ENCODE measurements around the gene TTC3.

The TTC3 gene

GRCh38 chr21:37155186-37155585 is 82.1 kb downstream of the TTC3 start:
- DNase-seq, result no peak

- DNase-seq, result no peak
Measured at GRCh38 chr21:37157938-37158337, 84.9 kb downstream of the TTC3 start.

- DNase-seq, result no peak
Measured at GRCh38 chr21:37159053-37159776, 86.2 kb downstream of the TTC3 start.

GRCh38 chr21:37159949-37160348 is 86.9 kb downstream of the TTC3 start:
- DNase-seq, result no peak

- no peak for DNase-seq
Measured at GRCh38 chr21:37164742-37165141, 91.7 kb downstream of the TTC3 start.

- DNase-seq, result no peak
Measured at GRCh38 chr21:37165586-37165985, 92.5 kb downstream of the TTC3 start.

- no peak for DNase-seq
Measured at GRCh38 chr21:37166733-37167132, 93.7 kb downstream of the TTC3 start.

- no peak for DNase-seq
Measured at GRCh38 chr21:37168666-37169065, 95.6 kb downstream of the TTC3 start.

- no peak for DNase-seq
Measured at GRCh38 chr21:37172646-37173045, 99.6 kb downstream of the TTC3 start.

GRCh38 chr21:37176716-37177115 is 103.7 kb downstream of the TTC3 start:
- no peak for DNase-seq

- no peak for DNase-seq
Measured at GRCh38 chr21:37181059-37181458, 108.0 kb downstream of the TTC3 start.

GRCh38 chr21:37182222-37182621 is 109.2 kb downstream of the TTC3 start:
- no peak for DNase-seq

GRCh38 chr21:37183749-37184148 is 110.7 kb downstream of the TTC3 start:
- DNase-seq, result no peak

GRCh38 chr21:37184784-37185593 is 111.9 kb downstream of the TTC3 start:
- no peak for DNase-seq

GRCh38 chr21:37186983-37187382 is 113.9 kb downstream of the TTC3 start:
- no peak for DNase-seq

- DNase-seq, result no peak
Measured at GRCh38 chr21:37188825-37189224, 115.8 kb downstream of the TTC3 start.

GRCh38 chr21:37192019-37192418 is 119.0 kb downstream of the TTC3 start:
- DNase-seq, result no peak

- DNase-seq, result no peak
Measured at GRCh38 chr21:37193006-37193405, 120.0 kb downstream of the TTC3 start.

GRCh38 chr21:37193676-37194075 is 120.6 kb downstream of the TTC3 start:
- DNase-seq, result no peak

GRCh38 chr21:37195059-37195458 is 122.0 kb downstream of the TTC3 start:
- no peak for DNase-seq

- no peak for DNase-seq
Measured at GRCh38 chr21:37195610-37196009, 122.6 kb downstream of the TTC3 start.

GRCh38 chr21:37196847-37197246 is 123.8 kb downstream of the TTC3 start:
- no peak for DNase-seq

- no peak for DNase-seq
Measured at GRCh38 chr21:37197746-37198145, 124.7 kb downstream of the TTC3 start.
